GM21786 (cell line): ENCODE measurements around the gene RAB33A.

Experiments used
- ATAC-seq: cut with Tn5 transposase; IDR thresholded peaks from one replicate; pipeline ENCODE4 v1.9.1; 2021; ENCODE audit not compliant: unreplicated experiment

Gene RAB33A

GRCh38 chrX:130172127-130172845 lies 524 bp downstream of the RAB33A start:
- ATAC-seq = no peak

GRCh38 chrX:130173190-130173895 lies 1.6 kb downstream of the RAB33A start:
- peak; percentile 45 for ATAC-seq

- no peak for ATAC-seq
Measured at GRCh38 chrX:130174045-130174704, 2.4 kb downstream of the RAB33A start.

GRCh38 chrX:130174937-130175336 lies 3.2 kb downstream of the RAB33A start:
- no peak for ATAC-seq

- ATAC-seq = peak; percentile 81
Measured at GRCh38 chrX:130176354-130176776, 4.6 kb downstream of the RAB33A start.

- no peak for ATAC-seq
Measured at GRCh38 chrX:130176942-130177341, 5.2 kb downstream of the RAB33A start.

- no peak for ATAC-seq
Measured at GRCh38 chrX:130179170-130179569, 7.4 kb downstream of the RAB33A start.

GRCh38 chrX:130179579-130180215 lies 7.9 kb downstream of the RAB33A start:
- no peak for ATAC-seq

GRCh38 chrX:130184168-130184567 lies 12.4 kb downstream of the RAB33A start:
- ATAC-seq = no peak

- ATAC-seq = no peak
Measured at GRCh38 chrX:130184857-130185256, 13.1 kb downstream of the RAB33A start.

- ATAC-seq = no peak
Measured at GRCh38 chrX:130186651-130187050, 14.9 kb downstream of the RAB33A start.

GRCh38 chrX:130190801-130191200 lies 19.0 kb downstream of the RAB33A start:
- ATAC-seq = no peak

GRCh38 chrX:130196466-130196865 lies 24.7 kb downstream of the RAB33A start:
- no peak for ATAC-seq

- no peak for ATAC-seq
Measured at GRCh38 chrX:130197464-130197863, 25.7 kb downstream of the RAB33A start.

- no peak for ATAC-seq
Measured at GRCh38 chrX:130204647-130205046, 32.9 kb downstream of the RAB33A start.

- no peak for ATAC-seq
Measured at GRCh38 chrX:130211415-130212186, 39.8 kb downstream of the RAB33A start.

- ATAC-seq = no peak
Measured at GRCh38 chrX:130212371-130212770, 40.6 kb downstream of the RAB33A start.

GRCh38 chrX:130213376-130213775 lies 41.6 kb downstream of the RAB33A start:
- no peak for ATAC-seq

- no peak for ATAC-seq
Measured at GRCh38 chrX:130216320-130216719, 44.6 kb downstream of the RAB33A start.

- no peak for ATAC-seq
Measured at GRCh38 chrX:130224810-130225209, 53.0 kb downstream of the RAB33A start.

- no peak for ATAC-seq
Measured at GRCh38 chrX:130228871-130229270, 57.1 kb downstream of the RAB33A start.
